A673 (cell line): ENCODE data around the gene SCGB3A1.

Experiments used
- CTCF ChIP-seq: fragments of 300-800, 200-600 bp; sonication (generic); conservative IDR thresholded peaks from 2 replicates; pipeline ENCODE4 v1.5.1; 2017; ENCODE audit warnings: low read depth, mild to moderate bottlenecking, antibody characterized with exemption, low read length, moderate library complexity, mixed read lengths
- EZH2 ChIP-seq: fragments of 200-600 bp; sonication (generic); IDR thresholded peaks from 2 replicates; pipeline ENCODE4 v1.6.1; 2017; ENCODE audit warnings: borderline replicate concordance, low read depth, mild to moderate bottlenecking, mixed read lengths, antibody characterized with exemption, low read length; ENCODE audit not compliant: poor library complexity, severe bottlenecking

- TF ChIP-seq CTCF (no peak), EZH2 (no peak)
Observed at GRCh38 chr5:180545248-180545647, 46.1 kb downstream of the SCGB3A1 start.
